HL-60/S4 (cell line): Measurements from ENCODE around the gene CRYBG3.

Experiments
- in situ Hi-C: fragments of 300-500 bp; cut with MboI; formaldehyde crosslinking; loops from 2 replicates; pipeline ENCODE4 v1.14.3; 2022; ENCODE audit warnings: low sequenced_read_pairs

CRYBG3 gene

GRCh38 chr3:97939401-97939800, 117.6 kb downstream of the CRYBG3 start:
- in situ Hi-C loops = no loop called here

GRCh38 chr3:97940034-97940433, 118.2 kb downstream of the CRYBG3 start:
- in situ Hi-C loops = no loop called here

- in situ Hi-C loops = no loop called here
Observed at GRCh38 chr3:97942801-97943546, 121.2 kb downstream of the CRYBG3 start.

- in situ Hi-C loops = no loop called here
Observed at GRCh38 chr3:97948351-97949109, 126.7 kb downstream of the CRYBG3 start.

GRCh38 chr3:97949110-97949485, 127.3 kb downstream of the CRYBG3 start:
- in situ Hi-C loops = no loop called here

- in situ Hi-C loops = no loop called here
Observed at GRCh38 chr3:97949743-97950142, 127.9 kb downstream of the CRYBG3 start.

GRCh38 chr3:97950360-97950759, 128.5 kb downstream of the CRYBG3 start:
- in situ Hi-C loops = no loop called here

GRCh38 chr3:97952280-97952679, 130.5 kb downstream of the CRYBG3 start:
- in situ Hi-C loops = no loop called here

GRCh38 chr3:97952872-97953271, 131.1 kb downstream of the CRYBG3 start:
- in situ Hi-C loops = no loop called here

- in situ Hi-C loops = no loop called here
Observed at GRCh38 chr3:97954228-97954827, 132.5 kb downstream of the CRYBG3 start.

- in situ Hi-C loops = no loop called here
Observed at GRCh38 chr3:97956051-97956450, 134.2 kb downstream of the CRYBG3 start.

- in situ Hi-C loops = no loop called here
Observed at GRCh38 chr3:97957617-97958311, 136.0 kb downstream of the CRYBG3 start.

- in situ Hi-C loops = no loop called here
Observed at GRCh38 chr3:97958396-97958795, 136.6 kb downstream of the CRYBG3 start.

- in situ Hi-C loops = no loop called here
Observed at GRCh38 chr3:97958796-97959195, 137.0 kb downstream of the CRYBG3 start.

- in situ Hi-C loops = no loop called here
Observed at GRCh38 chr3:97959872-97960271, 138.1 kb downstream of the CRYBG3 start.

GRCh38 chr3:97960551-97960950, 138.7 kb downstream of the CRYBG3 start:
- in situ Hi-C loops = no loop called here

GRCh38 chr3:97960993-97961766, 139.4 kb downstream of the CRYBG3 start:
- in situ Hi-C loops = no loop called here

- in situ Hi-C loops = no loop called here
Observed at GRCh38 chr3:97967966-97968365, 146.2 kb downstream of the CRYBG3 start.

- in situ Hi-C loops = no loop called here
Observed at GRCh38 chr3:97968376-97968775, 146.6 kb downstream of the CRYBG3 start.

- in situ Hi-C loops = no loop called here
Observed at GRCh38 chr3:97969541-97969940, 147.7 kb downstream of the CRYBG3 start.

- in situ Hi-C loops = no loop called here
Observed at GRCh38 chr3:97970156-97970555, 148.3 kb downstream of the CRYBG3 start.
